GM06990 (cell line): ENCODE measurements around the gene CABP7.

Experiments used
- DNase-seq: peaks from one replicate; pipeline ENCODE4 v3.0.0-alpha.2; 2011; ENCODE audit not compliant: insufficient read length; ENCODE audit errors: extremely low read depth
- H3K27me3 ChIP-seq: replicated peaks from 2 replicates; pipeline ENCODE4 v1.6.0; 2011; ENCODE audit warnings: low read length; ENCODE audit not compliant: control insufficient read depth, insufficient read depth
- H3K36me3 ChIP-seq: 2 replicates; pipeline ENCODE4 v1.5.1; 2011; ENCODE audit warnings: low read length; ENCODE audit not compliant: control insufficient read depth, insufficient read depth
- H3K4me3 ChIP-seq: replicated peaks from 2 replicates; pipeline ENCODE4 v1.5.1; 2011; ENCODE audit warnings: low read depth, mild to moderate bottlenecking, control low read depth, low read length
- TF ChIP-seq, protein P1 (sequence below): IDR thresholded peaks from 2 replicates; pipeline ENCODE4 v1.5.1; 2011; ENCODE audit warnings: low read length, control low read depth, mild to moderate bottlenecking, inconsistent platforms; ENCODE audit not compliant: insufficient read depth, poor library complexity, severe bottlenecking

Gene CABP7

DNA sequence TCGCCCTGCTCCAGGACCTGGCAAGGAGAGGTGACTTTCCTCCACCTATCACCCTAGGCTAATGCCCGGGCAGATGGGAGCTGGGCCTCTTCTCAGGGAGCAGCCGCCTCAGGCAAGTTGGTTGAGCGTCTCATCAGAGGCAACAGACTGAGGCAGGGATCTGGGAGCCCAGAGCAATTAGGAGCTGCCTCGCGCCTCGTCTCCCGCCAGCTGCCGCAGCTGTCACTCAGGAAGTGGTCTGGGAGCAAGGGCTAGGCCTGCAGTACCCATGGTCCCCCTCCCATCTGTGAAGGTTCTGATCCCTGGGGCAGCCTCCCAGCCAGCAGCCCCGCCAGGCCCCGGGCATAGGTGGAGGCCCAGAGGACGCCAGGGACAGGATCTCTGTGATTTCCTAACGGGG, 4.6 kb upstream of the CABP7 start:
- H3K36me3 ChIP-seq = no peaks in the 10 kb centered on the region
- no peak overlapping the region for H3K4me3 ChIP-seq
- no peak for DNase-seq
- TF ChIP-seq, protein P1, sequence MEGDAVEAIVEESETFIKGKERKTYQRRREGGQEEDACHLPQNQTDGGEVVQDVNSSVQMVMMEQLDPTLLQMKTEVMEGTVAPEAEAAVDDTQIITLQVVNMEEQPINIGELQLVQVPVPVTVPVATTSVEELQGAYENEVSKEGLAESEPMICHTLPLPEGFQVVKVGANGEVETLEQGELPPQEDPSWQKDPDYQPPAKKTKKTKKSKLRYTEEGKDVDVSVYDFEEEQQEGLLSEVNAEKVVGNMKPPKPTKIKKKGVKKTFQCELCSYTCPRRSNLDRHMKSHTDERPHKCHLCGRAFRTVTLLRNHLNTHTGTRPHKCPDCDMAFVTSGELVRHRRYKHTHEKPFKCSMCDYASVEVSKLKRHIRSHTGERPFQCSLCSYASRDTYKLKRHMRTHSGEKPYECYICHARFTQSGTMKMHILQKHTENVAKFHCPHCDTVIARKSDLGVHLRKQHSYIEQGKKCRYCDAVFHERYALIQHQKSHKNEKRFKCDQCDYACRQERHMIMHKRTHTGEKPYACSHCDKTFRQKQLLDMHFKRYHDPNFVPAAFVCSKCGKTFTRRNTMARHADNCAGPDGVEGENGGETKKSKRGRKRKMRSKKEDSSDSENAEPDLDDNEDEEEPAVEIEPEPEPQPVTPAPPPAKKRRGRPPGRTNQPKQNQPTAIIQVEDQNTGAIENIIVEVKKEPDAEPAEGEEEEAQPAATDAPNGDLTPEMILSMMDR = no peak
- peaks cover 4% of the 10 kb centered on the region for H3K27me3 ChIP-seq

DNA sequence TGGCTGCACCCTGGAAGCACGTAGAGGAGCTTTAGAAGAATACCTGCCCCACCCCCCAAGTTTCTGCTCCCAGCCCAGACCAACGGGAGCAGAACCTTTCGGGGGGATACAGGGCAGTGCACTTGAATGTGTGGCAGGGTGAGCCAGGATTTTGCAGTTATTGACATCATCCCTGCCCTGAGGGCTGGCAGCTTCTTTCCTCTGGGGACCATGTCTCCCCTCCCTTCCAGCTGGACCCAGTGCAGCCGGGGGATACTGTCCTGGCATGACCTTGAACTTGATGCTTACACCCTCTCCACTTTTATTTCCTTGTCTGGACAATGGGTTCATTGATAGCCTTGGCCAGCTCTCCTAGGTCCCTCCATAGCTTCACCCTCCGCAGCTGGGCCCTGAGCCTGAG, 4.1 kb upstream of the CABP7 start:
- no peak overlapping the region for H3K4me3 ChIP-seq
- no peaks in the 10 kb centered on the region for H3K36me3 ChIP-seq
- TF ChIP-seq, protein P1 = no peak
- peaks cover 4% of the 10 kb centered on the region for H3K27me3 ChIP-seq
- DNase-seq = no peak

DNA sequence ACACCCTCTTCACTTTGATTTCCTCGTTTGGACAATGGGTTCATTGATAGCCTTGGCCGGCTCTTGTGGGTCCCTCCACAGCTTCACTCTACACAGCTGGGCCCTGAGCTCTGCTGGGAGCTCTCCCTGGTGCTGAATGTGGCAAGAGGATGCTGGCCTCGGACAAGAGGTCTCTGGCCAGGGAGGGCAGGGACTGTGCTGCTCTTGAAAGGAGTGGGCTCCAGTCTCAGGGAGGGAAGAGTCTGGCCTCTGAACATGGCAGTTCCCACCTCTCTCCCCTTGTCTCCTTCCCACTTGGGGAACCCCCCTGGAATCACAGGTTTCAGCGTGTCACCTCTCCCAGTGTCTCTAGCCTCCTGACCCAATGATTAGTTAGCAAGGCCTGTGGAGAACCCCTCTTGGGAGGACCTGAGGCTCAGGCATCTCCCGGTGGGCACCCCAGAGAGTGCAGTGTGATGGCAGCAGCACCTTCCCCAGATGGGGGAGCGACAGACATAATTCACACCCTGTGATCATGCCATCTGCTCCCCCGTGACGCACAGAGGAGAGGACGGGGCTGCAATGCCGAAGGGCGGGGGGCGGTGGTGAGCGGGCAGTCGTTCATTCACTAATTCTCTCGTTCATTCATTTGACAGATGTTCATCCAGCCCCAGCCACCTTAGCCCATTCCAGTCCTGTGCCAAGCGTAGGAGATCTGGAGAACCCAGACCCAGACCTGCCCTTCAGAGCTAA, 2.8 kb upstream of the CABP7 start:
- peaks cover 4% of the 10 kb centered on the region for H3K27me3 ChIP-seq
- DNase-seq = no peak
- no peak overlapping the region for H3K4me3 ChIP-seq
- H3K36me3 ChIP-seq = no peaks in the 10 kb centered on the region
- TF ChIP-seq, protein P1 = no peak

DNA sequence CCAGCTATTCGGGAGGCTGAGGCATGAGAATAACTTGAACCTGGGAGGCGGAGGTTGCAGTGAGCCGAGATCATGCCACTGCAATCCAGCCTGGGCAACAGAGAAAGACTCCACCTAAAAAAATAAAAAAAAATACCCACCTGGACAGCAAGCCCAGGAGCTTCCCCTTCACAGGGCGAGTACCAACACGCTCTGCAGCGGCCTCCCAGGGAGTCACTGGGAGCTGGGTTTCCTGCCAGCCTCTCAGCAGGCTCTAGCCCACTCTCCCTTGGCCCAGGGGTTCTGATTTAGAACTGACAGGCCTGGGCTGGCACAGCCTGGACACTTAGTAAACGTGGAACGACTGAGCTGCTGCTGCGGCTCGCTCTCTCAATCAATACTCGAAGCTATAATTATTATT, 2.0 kb upstream of the CABP7 start:
- DNase-seq = no peak
- no peak overlapping the region for H3K4me3 ChIP-seq
- H3K36me3 ChIP-seq = no peaks in the 10 kb centered on the region
- TF ChIP-seq, protein P1 = no peak
- H3K27me3 ChIP-seq = peaks cover 4% of the 10 kb centered on the region

DNA sequence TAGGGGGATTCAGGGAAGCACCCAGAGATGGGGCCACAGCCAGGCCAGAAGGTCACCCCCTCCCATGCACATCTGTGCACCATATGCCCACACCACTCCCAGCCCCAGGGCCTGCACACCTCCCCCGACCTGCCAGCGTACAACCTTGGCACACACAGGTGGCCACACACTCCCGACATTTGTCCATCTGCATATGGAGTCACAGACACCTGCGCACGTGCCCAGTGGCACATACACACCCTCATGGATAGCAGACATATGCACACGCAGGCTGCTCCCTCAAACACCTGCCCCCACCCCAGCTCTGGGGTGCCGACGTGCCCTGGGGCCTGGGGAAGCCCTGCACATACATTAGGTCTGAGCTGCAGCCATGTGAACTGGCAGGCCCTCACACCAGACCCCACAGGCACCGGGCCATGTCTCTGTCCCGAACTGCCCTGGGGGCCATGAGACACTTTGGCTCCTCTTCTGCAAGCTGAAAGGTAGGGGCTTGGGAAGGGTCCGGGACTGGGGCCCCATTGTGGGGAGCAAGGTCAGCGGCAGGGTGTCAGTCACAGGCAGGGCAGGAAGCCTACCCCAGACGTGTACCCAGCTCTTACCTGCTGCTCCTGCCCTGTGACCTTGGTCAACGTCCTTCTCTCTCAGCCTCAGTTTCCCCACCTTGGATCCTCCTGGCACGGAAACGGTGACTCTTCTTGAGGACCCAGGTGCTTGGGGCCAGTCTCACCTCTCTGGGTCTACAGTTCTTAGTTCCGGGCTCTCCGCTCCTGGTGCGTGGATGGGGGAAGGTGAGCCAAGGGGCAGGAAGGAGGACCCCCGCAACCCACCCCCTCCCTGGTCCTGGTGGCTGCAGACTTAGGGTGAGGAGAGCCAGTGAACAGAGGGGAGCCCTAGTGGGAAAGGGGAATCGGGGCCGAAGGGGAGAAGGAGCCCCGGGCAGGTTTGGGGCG, 579 bp upstream of the CABP7 start:
- Histone ChIP-seq H3K36me3 (no peaks in the 10 kb centered on the region), H3K27me3 (peaks cover 4% of the 10 kb centered on the region), H3K4me3 (no peak overlapping the region)
- no peak for DNase-seq
- TF ChIP-seq, protein P1 = no peak
